ENCODE results near the gene STXBP6. TPM values are rescaled to one million over a fixed set of nuclear protein-coding genes. Genes with fewer than 3 reads are reported as not detected.

The STXBP6 gene
- total and polyA plus RNA-seq, 8 donors = 9.9 to 28.5 (median 23.2) TPM

DNA sequence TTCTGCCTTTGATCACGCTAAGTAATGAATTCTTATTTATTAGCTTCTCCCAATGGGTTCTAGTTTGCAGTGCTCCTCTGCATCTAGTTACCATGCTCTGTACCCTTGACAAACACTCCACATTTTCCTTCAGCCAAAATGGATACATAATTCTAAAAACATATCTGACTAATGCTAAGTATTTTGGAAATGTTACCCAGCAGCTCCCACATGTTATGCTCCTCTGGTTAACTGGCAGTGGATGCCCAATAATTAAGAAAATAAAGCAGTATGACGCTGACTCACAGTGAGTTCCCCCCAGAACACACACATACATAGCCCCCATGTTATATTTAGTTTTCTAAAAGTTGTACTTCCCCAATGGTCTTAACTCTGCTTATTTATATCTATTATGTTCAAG is 74.6 kb downstream of the STXBP6 start:
- H3K4me3 ChIP-seq = no peak overlapping the region
- WGBS, 2 donors = 86 to 95% methylated on average over 2 of the region's 2 CpGs
- peak overlapping the region in 1 of 4 donors; percentile 27 for H3K27ac ChIP-seq
- H3K27me3 ChIP-seq = no peaks in the 10 kb centered on the region
- peaks cover 44 to 65% (median 58%) of the 10 kb centered on the region in 3 donors for H3K4me1 ChIP-seq
- DNase-seq = no peak
- no peak for ATAC-seq
- H3K36me3 ChIP-seq = no peaks in the 10 kb centered on the region
- intact Hi-C loops (cut with DNase I) = no loop called here
- TF ChIP-seq, protein P1, sequence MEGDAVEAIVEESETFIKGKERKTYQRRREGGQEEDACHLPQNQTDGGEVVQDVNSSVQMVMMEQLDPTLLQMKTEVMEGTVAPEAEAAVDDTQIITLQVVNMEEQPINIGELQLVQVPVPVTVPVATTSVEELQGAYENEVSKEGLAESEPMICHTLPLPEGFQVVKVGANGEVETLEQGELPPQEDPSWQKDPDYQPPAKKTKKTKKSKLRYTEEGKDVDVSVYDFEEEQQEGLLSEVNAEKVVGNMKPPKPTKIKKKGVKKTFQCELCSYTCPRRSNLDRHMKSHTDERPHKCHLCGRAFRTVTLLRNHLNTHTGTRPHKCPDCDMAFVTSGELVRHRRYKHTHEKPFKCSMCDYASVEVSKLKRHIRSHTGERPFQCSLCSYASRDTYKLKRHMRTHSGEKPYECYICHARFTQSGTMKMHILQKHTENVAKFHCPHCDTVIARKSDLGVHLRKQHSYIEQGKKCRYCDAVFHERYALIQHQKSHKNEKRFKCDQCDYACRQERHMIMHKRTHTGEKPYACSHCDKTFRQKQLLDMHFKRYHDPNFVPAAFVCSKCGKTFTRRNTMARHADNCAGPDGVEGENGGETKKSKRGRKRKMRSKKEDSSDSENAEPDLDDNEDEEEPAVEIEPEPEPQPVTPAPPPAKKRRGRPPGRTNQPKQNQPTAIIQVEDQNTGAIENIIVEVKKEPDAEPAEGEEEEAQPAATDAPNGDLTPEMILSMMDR (IDR thresholded peaks at IDR 0.05) = no peak
- H3K9me3 ChIP-seq = no peaks in the 10 kb centered on the region
- FAIRE-seq = no peak

DNA sequence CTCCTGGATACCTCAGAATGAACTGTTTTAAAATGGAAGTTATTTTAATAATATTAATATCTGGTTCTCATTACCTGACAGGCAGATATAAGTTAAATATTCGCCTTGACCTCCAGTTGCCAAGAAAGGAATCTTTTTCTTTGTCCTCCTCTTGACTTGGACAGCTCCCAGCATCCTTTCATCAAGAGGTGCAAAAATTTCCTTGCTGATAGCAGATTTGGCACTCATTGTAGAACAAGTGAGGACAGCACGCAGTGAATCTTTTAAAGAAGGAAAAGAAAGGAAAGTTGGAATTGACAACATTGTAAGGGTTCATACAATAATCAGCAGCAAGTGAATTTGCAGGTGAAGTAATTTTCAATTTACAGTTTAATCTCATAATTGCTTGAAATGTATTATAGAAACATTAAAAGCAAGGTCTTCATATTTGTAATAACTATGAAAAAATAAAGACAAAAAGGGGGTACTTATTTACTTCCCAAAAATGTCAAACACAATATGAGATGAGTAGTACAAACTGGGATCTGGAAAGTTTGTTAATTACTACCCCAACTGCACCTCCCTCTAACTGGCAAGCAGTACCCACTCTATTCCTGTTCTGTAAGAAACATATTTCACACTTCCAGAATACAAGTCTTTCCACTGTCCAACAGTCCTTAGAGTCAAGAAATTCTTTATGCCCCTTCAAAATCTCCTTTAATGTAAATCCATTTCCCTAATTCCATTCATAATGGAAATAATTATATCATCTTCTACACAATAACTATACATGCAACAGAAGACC is 75.2 kb downstream of the STXBP6 start:
- Histone ChIP-seq H3K4me3 (no peak overlapping the region), H3K27ac (peak overlapping the region in 2 of 4 donors; percentile 19 to 27), H3K9me3 (no peaks in the 10 kb centered on the region), H3K27me3 (no peaks in the 10 kb centered on the region), H3K4me1 (peaks cover 40 to 59% (median 52%) of the 10 kb centered on the region in 3 donors), H3K36me3 (no peaks in the 10 kb centered on the region)
- TF ChIP-seq, protein P1 (IDR thresholded peaks at IDR 0.05) = no peak
- WGBS, 2 donors = 16% methylated on average over 2 of the region's 2 CpGs
- FAIRE-seq (no peak), DNase-seq (no peak), ATAC-seq (no peak)
- intact Hi-C loops (cut with DNase I) = no loop called here

DNA sequence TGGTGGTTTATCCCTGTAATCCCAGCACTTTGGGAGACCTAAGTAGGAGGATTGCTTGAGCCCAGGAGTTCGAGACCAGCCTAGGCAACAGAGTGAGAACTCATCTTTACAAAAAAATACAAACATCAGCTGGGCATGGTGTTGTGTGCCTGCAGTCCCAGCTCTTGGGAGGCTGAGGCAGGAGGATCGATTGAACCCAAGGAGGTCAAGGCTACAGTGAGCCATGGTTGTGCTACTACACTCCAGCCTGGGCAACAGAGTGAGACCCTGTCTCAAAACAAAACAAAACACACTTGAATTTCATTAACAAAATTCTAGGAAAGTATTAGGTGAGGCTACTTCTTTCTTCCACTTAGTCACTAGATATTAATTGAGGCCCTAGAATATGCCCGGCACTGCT is 77.1 kb downstream of the STXBP6 start:
- TF ChIP-seq, protein P1 (IDR thresholded peaks at IDR 0.05) = no peak
- DNase-seq (no peak), ATAC-seq (no peak), FAIRE-seq (no peak)
- H3K4me1 ChIP-seq = peaks cover 22 to 44% (median 40%) of the 10 kb centered on the region in 3 donors
- peak overlapping the region in 1 of 4 donors; percentile 2 for H3K27ac ChIP-seq
- 70 to 79% methylated on average over 3 of the region's 3 CpGs for whole genome bisulfite sequencing, 2 donors
- intact Hi-C loops (cut with DNase I) = no loop called here
- H3K4me3 ChIP-seq = no peak overlapping the region
- H3K27me3 ChIP-seq = no peaks in the 10 kb centered on the region
- no peaks in the 10 kb centered on the region for H3K9me3 ChIP-seq
- no peaks in the 10 kb centered on the region for H3K36me3 ChIP-seq

DNA sequence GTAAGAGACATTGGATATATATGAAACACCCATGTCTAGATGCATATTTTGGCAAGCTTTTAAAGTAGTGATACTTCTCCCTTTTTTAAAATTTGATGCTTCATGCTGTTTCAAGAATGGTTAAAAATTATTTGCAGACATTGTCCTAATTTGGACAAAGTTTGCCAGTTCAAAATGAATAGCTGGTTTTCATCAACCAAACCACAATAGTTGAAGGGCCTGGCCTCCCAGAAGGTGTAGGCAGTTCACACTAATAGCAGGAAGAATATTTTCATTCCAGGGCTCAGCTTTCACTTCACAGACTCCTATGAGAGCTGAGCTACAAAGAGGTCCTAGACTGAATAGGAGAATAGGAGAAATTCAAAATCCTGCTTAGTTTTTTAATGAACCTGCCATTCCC is 78.7 kb downstream of the STXBP6 start:
- no peaks in the 10 kb centered on the region for H3K27me3 ChIP-seq
- intact Hi-C loops (cut with DNase I) = no loop called here
- ATAC-seq = peak in 1 of 4 donors; percentile 21
- FAIRE-seq = no peak
- no peaks in the 10 kb centered on the region for H3K36me3 ChIP-seq
- TF ChIP-seq, protein P1 (IDR thresholded peaks at IDR 0.05) = no peak
- no peak overlapping the region for H3K4me3 ChIP-seq
- no peak for DNase-seq
- H3K9me3 ChIP-seq = no peaks in the 10 kb centered on the region
- peaks cover 27 to 49% (median 42%) of the 10 kb centered on the region in 3 donors for H3K4me1 ChIP-seq
- H3K27ac ChIP-seq = peak overlapping the region in 1 of 4 donors; percentile 26

DNA sequence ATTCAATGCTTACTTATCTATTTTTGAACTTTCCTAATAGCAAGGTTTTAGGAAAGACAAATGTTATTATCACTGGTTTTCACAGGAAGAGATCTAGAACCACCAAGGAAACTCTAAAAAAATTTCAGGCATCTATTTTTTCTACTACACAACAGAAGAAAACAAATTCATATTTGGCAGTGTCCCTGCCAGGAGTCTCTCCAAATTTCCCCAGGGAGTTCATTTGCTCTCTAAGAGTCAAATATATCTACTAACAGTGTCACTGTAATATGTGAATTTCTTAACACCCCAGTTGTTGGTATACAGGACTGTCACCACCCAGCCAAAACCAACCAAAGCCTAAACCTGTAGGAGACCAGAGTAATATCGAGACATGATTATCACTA is 83.4 kb downstream of the STXBP6 start:
- ATAC-seq (no peak), DNase-seq (no peak), FAIRE-seq (no peak)
- no peak overlapping the region for H3K4me3 ChIP-seq
- no peaks in the 10 kb centered on the region for H3K27me3 ChIP-seq
- TF ChIP-seq, protein P1 (IDR thresholded peaks at IDR 0.05) = no peak
- peak overlapping the region; percentile 13 to 80 (median 50) for H3K27ac ChIP-seq
- WGBS, 2 donors = 52 to 55% methylated on average over 1 of the region's 1 CpG
- H3K9me3 ChIP-seq = no peaks in the 10 kb centered on the region
- no peaks in the 10 kb centered on the region for H3K36me3 ChIP-seq
- H3K4me1 ChIP-seq = peaks cover 19 to 31% (median 30%) of the 10 kb centered on the region in 3 donors
- intact Hi-C loops (cut with DNase I) = no loop called here

All from pancreas (tissue), 10 donors.